ENCODE results near the gene SDHC. TPM values are rescaled to one million over a fixed set of nuclear protein-coding genes. Genes with fewer than 3 reads are reported as not detected.

The SDHC gene
- total RNA-seq, 1 experiment from 2014 or later, result 221 TPM

DNA sequence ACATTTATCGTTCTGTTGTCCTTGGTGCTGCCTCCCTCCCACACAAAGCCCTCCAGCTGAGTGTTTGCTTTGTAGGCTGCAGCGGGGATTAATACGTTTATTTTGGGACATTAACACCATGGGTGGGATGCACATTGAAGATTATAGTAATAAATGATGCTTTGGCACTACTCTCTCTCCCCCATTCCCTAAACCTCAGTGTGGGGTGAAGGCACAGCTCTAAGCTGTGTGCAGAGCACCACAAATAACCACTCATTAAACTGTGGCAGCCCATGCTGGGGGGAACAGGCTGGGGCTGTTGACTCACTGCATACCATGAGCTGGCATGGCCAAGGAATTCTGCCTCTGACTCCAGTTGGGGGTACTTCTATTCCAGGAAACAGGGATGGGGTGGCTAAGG lies 48.0 kb upstream of the SDHC start:
- TF ChIP-seq, protein P1, sequence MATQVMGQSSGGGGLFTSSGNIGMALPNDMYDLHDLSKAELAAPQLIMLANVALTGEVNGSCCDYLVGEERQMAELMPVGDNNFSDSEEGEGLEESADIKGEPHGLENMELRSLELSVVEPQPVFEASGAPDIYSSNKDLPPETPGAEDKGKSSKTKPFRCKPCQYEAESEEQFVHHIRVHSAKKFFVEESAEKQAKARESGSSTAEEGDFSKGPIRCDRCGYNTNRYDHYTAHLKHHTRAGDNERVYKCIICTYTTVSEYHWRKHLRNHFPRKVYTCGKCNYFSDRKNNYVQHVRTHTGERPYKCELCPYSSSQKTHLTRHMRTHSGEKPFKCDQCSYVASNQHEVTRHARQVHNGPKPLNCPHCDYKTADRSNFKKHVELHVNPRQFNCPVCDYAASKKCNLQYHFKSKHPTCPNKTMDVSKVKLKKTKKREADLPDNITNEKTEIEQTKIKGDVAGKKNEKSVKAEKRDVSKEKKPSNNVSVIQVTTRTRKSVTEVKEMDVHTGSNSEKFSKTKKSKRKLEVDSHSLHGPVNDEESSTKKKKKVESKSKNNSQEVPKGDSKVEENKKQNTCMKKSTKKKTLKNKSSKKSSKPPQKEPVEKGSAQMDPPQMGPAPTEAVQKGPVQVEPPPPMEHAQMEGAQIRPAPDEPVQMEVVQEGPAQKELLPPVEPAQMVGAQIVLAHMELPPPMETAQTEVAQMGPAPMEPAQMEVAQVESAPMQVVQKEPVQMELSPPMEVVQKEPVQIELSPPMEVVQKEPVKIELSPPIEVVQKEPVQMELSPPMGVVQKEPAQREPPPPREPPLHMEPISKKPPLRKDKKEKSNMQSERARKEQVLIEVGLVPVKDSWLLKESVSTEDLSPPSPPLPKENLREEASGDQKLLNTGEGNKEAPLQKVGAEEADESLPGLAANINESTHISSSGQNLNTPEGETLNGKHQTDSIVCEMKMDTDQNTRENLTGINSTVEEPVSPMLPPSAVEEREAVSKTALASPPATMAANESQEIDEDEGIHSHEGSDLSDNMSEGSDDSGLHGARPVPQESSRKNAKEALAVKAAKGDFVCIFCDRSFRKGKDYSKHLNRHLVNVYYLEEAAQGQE (IDR thresholded peaks at IDR 0.05; ENCODE audit: insufficient read depth in 1 of 2, low read depth in 2 of 2, low read length in 1 of 2), result no peak
- TF ChIP-seq, protein P2, sequence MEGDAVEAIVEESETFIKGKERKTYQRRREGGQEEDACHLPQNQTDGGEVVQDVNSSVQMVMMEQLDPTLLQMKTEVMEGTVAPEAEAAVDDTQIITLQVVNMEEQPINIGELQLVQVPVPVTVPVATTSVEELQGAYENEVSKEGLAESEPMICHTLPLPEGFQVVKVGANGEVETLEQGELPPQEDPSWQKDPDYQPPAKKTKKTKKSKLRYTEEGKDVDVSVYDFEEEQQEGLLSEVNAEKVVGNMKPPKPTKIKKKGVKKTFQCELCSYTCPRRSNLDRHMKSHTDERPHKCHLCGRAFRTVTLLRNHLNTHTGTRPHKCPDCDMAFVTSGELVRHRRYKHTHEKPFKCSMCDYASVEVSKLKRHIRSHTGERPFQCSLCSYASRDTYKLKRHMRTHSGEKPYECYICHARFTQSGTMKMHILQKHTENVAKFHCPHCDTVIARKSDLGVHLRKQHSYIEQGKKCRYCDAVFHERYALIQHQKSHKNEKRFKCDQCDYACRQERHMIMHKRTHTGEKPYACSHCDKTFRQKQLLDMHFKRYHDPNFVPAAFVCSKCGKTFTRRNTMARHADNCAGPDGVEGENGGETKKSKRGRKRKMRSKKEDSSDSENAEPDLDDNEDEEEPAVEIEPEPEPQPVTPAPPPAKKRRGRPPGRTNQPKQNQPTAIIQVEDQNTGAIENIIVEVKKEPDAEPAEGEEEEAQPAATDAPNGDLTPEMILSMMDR (IDR thresholded peaks at IDR 0.05), result no peak
- TF ChIP-seq TCF7L2 (IDR thresholded peaks at IDR 0.05; ENCODE audit: low read depth, low read length) (no peak), SIN3A (IDR thresholded peaks at IDR 0.05; ENCODE audit: borderline replicate concordance, insufficient read depth, low read depth, low read length) (no peak), POLR2AphosphoS5 (IDR thresholded peaks at IDR 0.05; ENCODE audit: low read depth, low read length) (no peak)
- DNase-seq (ENCODE audit: low read depth, low spot score), result no peak
- intact Hi-C loops (cut with micrococcal nuclease; ENCODE audit: unreplicated experiment), result no loop called here
- Histone ChIP-seq H3K27me3 (ENCODE audit: control insufficient read depth, insufficient read depth, low read length) (peaks cover 4% of the 10 kb centered on the region; the same call in 1 of the 2 replicates), H3K36me3 (ENCODE audit: control insufficient read depth, insufficient read depth, low read length) (no peaks in the 10 kb centered on the region), H3K4me1 (ENCODE audit: control insufficient read depth, insufficient read depth, low read length) (no peaks in the 10 kb centered on the region; the same call in 1 of the 2 replicates), H3K27ac (ENCODE audit: low read length) (no peak overlapping the region), H3K9me3 (ENCODE audit: control insufficient read depth, insufficient read depth, low read depth, low read length) (no peaks in the 10 kb centered on the region), H3K4me3 (ENCODE audit: low read depth in 2 of 2, low read length in 2 of 2) (no peak overlapping the region)
- CTCF ChIA-PET, result no interaction called here
- no peak for ATAC-seq
- in situ Hi-C loops (cut with HindIII; ENCODE audit: low pct_unique_long_range_greater_than_20kb, low sequenced_read_pairs), result no loop called here
- no TSS peak for BruUV-seq (replicated peaks)
- POLR2A ChIA-PET, result interaction anchor here (1.0 kb wide), 1 partner anchor 64 kb away, joined by 3 read pairs; the partner anchor contains the start of gene NDUFS2

GRCh38 chr1:161266836-161267235 lies 47.3 kb upstream of the SDHC start:
- H3K36me3 ChIP-seq (ENCODE audit: control insufficient read depth, insufficient read depth, low read length), result no peaks in the 10 kb centered on the region
- ChIA-PET CTCF (no interaction called here), POLR2A (no interaction called here)
- H3K4me3 ChIP-seq (ENCODE audit: low read depth in 2 of 2, low read length in 2 of 2), result no peak overlapping the region
- H3K9me3 ChIP-seq (ENCODE audit: control insufficient read depth, insufficient read depth, low read depth, low read length), result no peaks in the 10 kb centered on the region
- in situ Hi-C loops (cut with HindIII; ENCODE audit: low pct_unique_long_range_greater_than_20kb, low sequenced_read_pairs) (no loop called here), intact Hi-C loops (cut with micrococcal nuclease; ENCODE audit: unreplicated experiment) (no loop called here)
- no peak for DNase-seq (ENCODE audit: low read depth, low spot score)
- no peaks in the 10 kb centered on the region; the same call in 1 of the 2 replicates for H3K27me3 ChIP-seq (ENCODE audit: control insufficient read depth, insufficient read depth, low read length)
- TF ChIP-seq TCF7L2 (IDR thresholded peaks at IDR 0.05; ENCODE audit: low read depth, low read length), result no peak
- TF ChIP-seq POLR2AphosphoS5 (IDR thresholded peaks at IDR 0.05; ENCODE audit: low read depth, low read length), result no peak
- TF ChIP-seq, protein P1 (IDR thresholded peaks at IDR 0.05; ENCODE audit: insufficient read depth in 1 of 2, low read depth in 2 of 2, low read length in 1 of 2), result no peak
- no peak for TF ChIP-seq SIN3A (IDR thresholded peaks at IDR 0.05; ENCODE audit: borderline replicate concordance, insufficient read depth, low read depth, low read length)
- TF ChIP-seq, protein P2 (IDR thresholded peaks at IDR 0.05), result no peak
- H3K4me1 ChIP-seq (ENCODE audit: control insufficient read depth, insufficient read depth, low read length), result no peaks in the 10 kb centered on the region
- ATAC-seq, result no peak
- BruUV-seq (replicated peaks), result no TSS peak
- H3K27ac ChIP-seq (ENCODE audit: low read length), result no peak overlapping the region
